SK-N-SH (cell line): Measurements from ENCODE around the gene SDCCAG8. TPM values are rescaled to one million over a fixed set of nuclear protein-coding genes. Genes with fewer than 3 reads are reported as not detected.

Experiments used
- CTCF ChIA-PET: fragments of 300-600, 350-600 bp; formaldehyde crosslinking; extraction: SDS; loops from one replicate; lab custom pipeline; 2021; lab: Yijun Ruan, JAX
- POLR2A ChIA-PET: fragments of 350-600 bp; sonication (Branson Sonifier 250); formaldehyde crosslinking; extraction: SDS; loops from one replicate; lab custom pipeline; 2020; ENCODE audit warnings: antibody characterized with exemption, inconsistent platforms; lab: Yijun Ruan, JAX
- DNase-seq: peaks from one replicate; pipeline ENCODE4 v3.0.0; 2012
- H2AFZ ChIP-seq: fragments of 200-600 bp; sonication (generic); 2 replicates; pipeline ENCODE4 v1.8.1; 2016; ENCODE audit warnings: antibody characterized with exemption, mild to moderate bottlenecking, low read depth
- H3F3A ChIP-seq: fragments of 200-600 bp; sonication (generic); replicated peaks from 2 replicates; pipeline ENCODE3; 2016; ENCODE audit warnings: antibody characterized with exemption, mild to moderate bottlenecking; ENCODE audit not compliant: insufficient read depth
- H3K27ac ChIP-seq, 2 experiments: fragments of 200-500 bp in 1 of 2; fragments of 200-600 bp in 1 of 2; sonication (Bioruptor generic) in 1 of 2; sonication (generic), shearing (Covaris generic) in 1 of 2; 2 replicates each; pipeline versions ENCODE4 v1.5.1 to v1.6.1; 2014 to 2016; ENCODE audit warnings: low read depth in 2 of 2, inconsistent platforms in 1 of 2, low read length in 1 of 2, mild to moderate bottlenecking in 1 of 2, mixed read lengths in 1 of 2
- H3K27me3 ChIP-seq: fragments of 200-600 bp; sonication (generic), shearing (Covaris generic); 2 replicates; pipeline ENCODE4 v1.6.1; 2016; ENCODE audit warnings: mixed run types; ENCODE audit not compliant: insufficient read depth
- H3K36me3 ChIP-seq, 2 experiments: fragments of 200-500 bp in 1 of 2; fragments of 200-600 bp in 1 of 2; sonication (Bioruptor generic) in 1 of 2; sonication (generic) in 1 of 2; replicated peaks in 1 of 2; 2 replicates each; pipeline versions ENCODE3 to v1.5.1; 2014 to 2016; ENCODE audit warnings: low read length in 1 of 2, mild to moderate bottlenecking in 1 of 2; ENCODE audit not compliant: insufficient read depth in 2 of 2, control insufficient read depth in 1 of 2
- H3K4me1 ChIP-seq, 2 experiments: fragments of 200-500 bp in 1 of 2; fragments of 200-600 bp in 1 of 2; sonication (Bioruptor generic) in 1 of 2; sonication (generic), shearing (Covaris generic) in 1 of 2; 2 replicates each; pipeline versions ENCODE4 v1.5.1 to v1.6.1; 2014 to 2016; ENCODE audit warnings: low read depth in 1 of 2, low read length in 1 of 2, mixed run types in 1 of 2; ENCODE audit not compliant: insufficient read depth in 2 of 2, control insufficient read depth in 1 of 2
- H3K4me2 ChIP-seq: fragments of 200-600 bp; sonication (generic), shearing (Covaris generic); 2 replicates; pipeline ENCODE4 v1.6.1; 2017; ENCODE audit warnings: mixed run types
- H3K4me3 ChIP-seq, 2 experiments: fragments of 200-500 bp in 1 of 2; fragments of 200-600 bp in 1 of 2; sonication (Bioruptor generic) in 1 of 2; sonication (generic), shearing (Covaris generic) in 1 of 2; 2 replicates each; pipeline versions ENCODE4 v1.5.1 to v1.8.1; 2014 to 2016; ENCODE audit warnings: low read depth in 2 of 2, inconsistent platforms in 1 of 2, low read length in 1 of 2, mild to moderate bottlenecking in 1 of 2, mixed read lengths in 1 of 2, moderate library complexity in 1 of 2
- H3K79me2 ChIP-seq: fragments of 200-600 bp; sonication (generic); 2 replicates; pipeline ENCODE4 v1.8.1; 2017; ENCODE audit warnings: mild to moderate bottlenecking; ENCODE audit not compliant: insufficient read depth
- H3K9ac ChIP-seq: fragments of 200-600 bp; sonication (generic); 2 replicates; pipeline ENCODE4 v1.6.1; 2017; ENCODE audit warnings: mixed run types
- H3K9me2 ChIP-seq: fragments of 200-600 bp; sonication (generic); 2 replicates; pipeline ENCODE4 v1.6.1; 2017; ENCODE audit warnings: mixed run types
- H3K9me3 ChIP-seq: fragments of 200-600 bp; sonication (generic); 2 replicates; pipeline ENCODE4 v1.6.1; 2017; ENCODE audit warnings: mixed run types, mild to moderate bottlenecking, moderate library complexity
- H4K20me1 ChIP-seq: fragments of 200-600 bp; sonication (generic); 2 replicates; pipeline ENCODE4 v1.6.1; 2017; ENCODE audit warnings: mild to moderate bottlenecking, mixed run types; ENCODE audit not compliant: insufficient read depth
- ELF1 ChIP-seq: IDR thresholded peaks from 2 replicates; pipeline ENCODE4 v1.4.0; 2012
- EP300 ChIP-seq, 2 experiments: IDR thresholded peaks; 2 replicates each; pipeline versions ENCODE4 v1.4.0 to v1.6.1; 2012; ENCODE audit warnings: borderline replicate concordance in 1 of 2, low read depth in 1 of 2, low read length in 1 of 2
- FOSL2 ChIP-seq: IDR thresholded peaks from 2 replicates; pipeline ENCODE4 v1.4.0; 2012; ENCODE audit warnings: low read depth, mild to moderate bottlenecking, moderate library complexity, borderline replicate concordance
- FOXJ3 ChIP-seq: sonication (generic); formaldehyde crosslinking; IDR thresholded peaks from 2 replicates; pipeline ENCODE4 v1.5.1; 2020; ENCODE audit warnings: mild to moderate bottlenecking, missing genetic modification reagents
- JUND ChIP-seq: IDR thresholded peaks from 2 replicates; pipeline ENCODE4 v1.4.0; 2012
- MAX ChIP-seq: IDR thresholded peaks from 2 replicates; pipeline ENCODE4 v1.4.0; 2012; ENCODE audit warnings: low read depth
- NFIC ChIP-seq: IDR thresholded peaks from 2 replicates; pipeline ENCODE4 v1.4.0; 2012; ENCODE audit warnings: borderline replicate concordance
- NRF1 ChIP-seq: IDR thresholded peaks from 2 replicates; pipeline ENCODE4 v1.6.1; 2012; ENCODE audit warnings: low read depth, mild to moderate bottlenecking, low read length
- POLR2AphosphoS5 ChIP-seq: IDR thresholded peaks from 2 replicates; pipeline ENCODE4 v1.6.1; 2012; ENCODE audit warnings: low read depth, low read length
- RFX5 ChIP-seq: IDR thresholded peaks from 2 replicates; pipeline ENCODE4 v1.6.1; 2012; ENCODE audit warnings: mild to moderate bottlenecking, improper control_type of control experiment, low read length
- RXRA ChIP-seq: IDR thresholded peaks from 2 replicates; pipeline ENCODE4 v1.4.0; 2012; ENCODE audit warnings: low read depth, mild to moderate bottlenecking, borderline replicate concordance
- SIN3A ChIP-seq: IDR thresholded peaks from 2 replicates; pipeline ENCODE4 v1.6.1; 2012; ENCODE audit warnings: low read depth, mild to moderate bottlenecking, low read length, moderate library complexity, borderline replicate concordance
- TAF1 ChIP-seq: IDR thresholded peaks from 2 replicates; pipeline ENCODE4 v1.6.1; 2012; ENCODE audit warnings: low read depth, mild to moderate bottlenecking, low read length, moderate library complexity, borderline replicate concordance
- TCF12 ChIP-seq: IDR thresholded peaks from 2 replicates; pipeline ENCODE4 v1.4.0; 2012
- TEAD4 ChIP-seq: IDR thresholded peaks from 2 replicates; pipeline ENCODE4 v1.4.0; 2012; ENCODE audit warnings: mild to moderate bottlenecking, borderline replicate concordance; ENCODE audit not compliant: insufficient read depth
- WGBS: methylation state at CpG from one replicate; pipeline ENCODE4 v1.1.6; 2017; ENCODE audit warnings: low lambda C conversion rate; 5-methylcytosine and 5-hydroxymethylcytosine counted together
- polyA plus RNA-seq, 3 experiments: library from polyadenylated mRNA; depleted of rRNA; stranded (reverse); fragments of >200 nt; gene quantifications; 2 replicates each; pipeline ENCODE4 v1.2.3, GENCODE V29; 2012
- TF ChIP-seq, protein P1 (sequence below): fragments of 200-600 bp; sonication (generic); IDR thresholded peaks from 2 replicates; pipeline ENCODE4 v1.6.1; 2017; ENCODE audit warnings: antibody characterized with exemption, mild to moderate bottlenecking, moderate library complexity
- TF ChIP-seq, protein P2 (sequence below): fragments of 150-350 bp; IDR thresholded peaks from 2 replicates; pipeline ENCODE4 v1.6.1; 2017; ENCODE audit warnings: antibody characterized with exemption, low read length, low read depth, borderline replicate concordance
- TF ChIP-seq, protein P3 (sequence below): IDR thresholded peaks from 2 replicates; pipeline ENCODE4 v1.4.0; 2012; ENCODE audit warnings: low read depth, borderline replicate concordance

SDCCAG8 gene
- polyA plus RNA-seq, 1 of the 3 experiments (the other 2 are of a cell fraction), result 22.7 TPM

GRCh38 chr1:243416495-243416894 lies 160.7 kb downstream of the SDCCAG8 start:
- TF ChIP-seq NRF1 (no peak), RXRA (no peak), FOSL2 (no peak), ELF1 (no peak), FOXJ3 (no peak), TCF12 (no peak), SIN3A (no peak), TEAD4 (no peak), POLR2AphosphoS5 (no peak)
- TF ChIP-seq, protein P1, sequence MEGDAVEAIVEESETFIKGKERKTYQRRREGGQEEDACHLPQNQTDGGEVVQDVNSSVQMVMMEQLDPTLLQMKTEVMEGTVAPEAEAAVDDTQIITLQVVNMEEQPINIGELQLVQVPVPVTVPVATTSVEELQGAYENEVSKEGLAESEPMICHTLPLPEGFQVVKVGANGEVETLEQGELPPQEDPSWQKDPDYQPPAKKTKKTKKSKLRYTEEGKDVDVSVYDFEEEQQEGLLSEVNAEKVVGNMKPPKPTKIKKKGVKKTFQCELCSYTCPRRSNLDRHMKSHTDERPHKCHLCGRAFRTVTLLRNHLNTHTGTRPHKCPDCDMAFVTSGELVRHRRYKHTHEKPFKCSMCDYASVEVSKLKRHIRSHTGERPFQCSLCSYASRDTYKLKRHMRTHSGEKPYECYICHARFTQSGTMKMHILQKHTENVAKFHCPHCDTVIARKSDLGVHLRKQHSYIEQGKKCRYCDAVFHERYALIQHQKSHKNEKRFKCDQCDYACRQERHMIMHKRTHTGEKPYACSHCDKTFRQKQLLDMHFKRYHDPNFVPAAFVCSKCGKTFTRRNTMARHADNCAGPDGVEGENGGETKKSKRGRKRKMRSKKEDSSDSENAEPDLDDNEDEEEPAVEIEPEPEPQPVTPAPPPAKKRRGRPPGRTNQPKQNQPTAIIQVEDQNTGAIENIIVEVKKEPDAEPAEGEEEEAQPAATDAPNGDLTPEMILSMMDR, result no peak

GRCh38 chr1:243420016-243420945 lies 164.4 kb downstream of the SDCCAG8 start:
- H3K4me1 ChIP-seq, result peaks cover 0 to 11% of the 10 kb centered on the region in 2 experiments; a peak in 2 of 4 replicates
- no peak overlapping the region for H3K4me3 ChIP-seq
- no peak overlapping the region for H3K4me2 ChIP-seq
- H3K9ac ChIP-seq, result no peak overlapping the region
- no peaks in the 10 kb centered on the region for H3F3A ChIP-seq
- no peak overlapping the region for H3K27ac ChIP-seq
- 96% methylated on average over 7 of the region's 7 CpGs for WGBS
- no peak for DNase-seq
- POLR2A ChIA-PET, result interaction anchor here (1.2 kb wide), 1 partner anchor 28 kb away, joined by 3 read pairs; no protein-coding TSS in a partner anchor
- H2AFZ ChIP-seq, result no peak overlapping the region
- no peaks in the 10 kb centered on the region for H3K9me3 ChIP-seq
- H3K36me3 ChIP-seq, result peaks cover 4 to 42% of the 10 kb centered on the region in 2 experiments
- CTCF ChIA-PET, result interaction anchor here (1.1 to 1.7 kb wide), 4 partner anchors 10 to 329 kb away, joined by 3 to 7 read pairs (median 4); no protein-coding TSS in a partner anchor
- no peaks in the 10 kb centered on the region for H3K27me3 ChIP-seq
- no peaks in the 10 kb centered on the region for H3K9me2 ChIP-seq
- H4K20me1 ChIP-seq, result no peaks in the 10 kb centered on the region
- no peaks in the 10 kb centered on the region for H3K79me2 ChIP-seq
- TF ChIP-seq, protein P1, result no peak
- TF ChIP-seq NFIC (no peak), MAX (no peak), JUND (no peak), TAF1 (no peak), RXRA (no peak), FOXJ3 (no peak), EP300 (IDR thresholded peaks at IDR 0.05; ENCODE audit: borderline replicate concordance in 1 of 2, low read depth in 1 of 2, low read length in 1 of 2) (no peak), RFX5 (no peak)
- TF ChIP-seq, protein P2, sequence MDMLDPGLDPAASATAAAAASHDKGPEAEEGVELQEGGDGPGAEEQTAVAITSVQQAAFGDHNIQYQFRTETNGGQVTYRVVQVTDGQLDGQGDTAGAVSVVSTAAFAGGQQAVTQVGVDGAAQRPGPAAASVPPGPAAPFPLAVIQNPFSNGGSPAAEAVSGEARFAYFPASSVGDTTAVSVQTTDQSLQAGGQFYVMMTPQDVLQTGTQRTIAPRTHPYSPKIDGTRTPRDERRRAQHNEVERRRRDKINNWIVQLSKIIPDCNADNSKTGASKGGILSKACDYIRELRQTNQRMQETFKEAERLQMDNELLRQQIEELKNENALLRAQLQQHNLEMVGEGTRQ, result no peak
- TF ChIP-seq, protein P3, sequence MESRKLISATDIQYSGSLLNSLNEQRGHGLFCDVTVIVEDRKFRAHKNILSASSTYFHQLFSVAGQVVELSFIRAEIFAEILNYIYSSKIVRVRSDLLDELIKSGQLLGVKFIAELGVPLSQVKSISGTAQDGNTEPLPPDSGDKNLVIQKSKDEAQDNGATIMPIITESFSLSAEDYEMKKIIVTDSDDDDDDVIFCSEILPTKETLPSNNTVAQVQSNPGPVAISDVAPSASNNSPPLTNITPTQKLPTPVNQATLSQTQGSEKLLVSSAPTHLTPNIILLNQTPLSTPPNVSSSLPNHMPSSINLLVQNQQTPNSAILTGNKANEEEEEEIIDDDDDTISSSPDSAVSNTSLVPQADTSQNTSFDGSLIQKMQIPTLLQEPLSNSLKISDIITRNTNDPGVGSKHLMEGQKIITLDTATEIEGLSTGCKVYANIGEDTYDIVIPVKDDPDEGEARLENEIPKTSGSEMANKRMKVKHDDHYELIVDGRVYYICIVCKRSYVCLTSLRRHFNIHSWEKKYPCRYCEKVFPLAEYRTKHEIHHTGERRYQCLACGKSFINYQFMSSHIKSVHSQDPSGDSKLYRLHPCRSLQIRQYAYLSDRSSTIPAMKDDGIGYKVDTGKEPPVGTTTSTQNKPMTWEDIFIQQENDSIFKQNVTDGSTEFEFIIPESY, result no peak

More at GRCh38 chr1:243416495-243416894, 160.7 kb downstream of the SDCCAG8 start:
- Histone ChIP-seq H3K4me2 (no peak overlapping the region), H3K9me2 (no peaks in the 10 kb centered on the region), H2AFZ (no peak overlapping the region), H3K4me3 (no peak overlapping the region), H3F3A (no peaks in the 10 kb centered on the region), H3K9ac (no peak overlapping the region), H3K36me3 (peaks cover 4 to 40% of the 10 kb centered on the region in 2 experiments), H3K27me3 (no peaks in the 10 kb centered on the region), H3K4me1 (peaks cover 0 to 6% of the 10 kb centered on the region in 2 experiments; a peak in 2 of 4 replicates), H4K20me1 (no peaks in the 10 kb centered on the region), H3K79me2 (no peaks in the 10 kb centered on the region), H3K27ac (no peak overlapping the region), H3K9me3 (no peaks in the 10 kb centered on the region)
- CTCF ChIA-PET, result interaction anchor here (1.2 kb wide), 1 partner anchor 73 kb away, joined by 4 read pairs; no protein-coding TSS in a partner anchor
- DNase-seq, result no peak
- POLR2A ChIA-PET, result no interaction called here
